ENCODE results near the gene AP4E1.
"Not testable (repeated sequence)": the region's sequence is repeated elsewhere in the genome, so short reads cannot be mapped to it uniquely, and the experiment has no call there.

Gene AP4E1

GRCh38 chr15:51037474-51037873, 129.0 kb downstream of the AP4E1 start:
- not testable (repeated sequence) for H3K27me3 Mint-ChIP-seq (ENCODE audit: low read depth); H3K9me3 Mint-ChIP-seq; H3K27ac Mint-ChIP-seq; H3K4me1 Mint-ChIP-seq (ENCODE audit: low read depth); H3K4me3 Mint-ChIP-seq; DNase-seq (ENCODE audit: low spot score); H3K36me3 Mint-ChIP-seq (ENCODE audit: low read depth)

GRCh38 chr15:51038162-51038973, 129.9 kb downstream of the AP4E1 start:
- H3K27ac Mint-ChIP-seq, result no peak overlapping the region
- H3K36me3 Mint-ChIP-seq (ENCODE audit: low read depth), result no peaks in the 10 kb centered on the region
- no peaks in the 10 kb centered on the region for H3K9me3 Mint-ChIP-seq
- no peak for DNase-seq (ENCODE audit: low spot score)
- H3K4me1 Mint-ChIP-seq (ENCODE audit: low read depth), result no peaks in the 10 kb centered on the region
- H3K4me3 Mint-ChIP-seq, result no peak overlapping the region
- peaks cover 8% of the 10 kb centered on the region for H3K27me3 Mint-ChIP-seq (ENCODE audit: low read depth)

- no peak overlapping the region for H3K4me3 Mint-ChIP-seq
- H3K36me3 Mint-ChIP-seq (ENCODE audit: low read depth), result no peaks in the 10 kb centered on the region
- peaks cover 8% of the 10 kb centered on the region for H3K27me3 Mint-ChIP-seq (ENCODE audit: low read depth)
- H3K9me3 Mint-ChIP-seq, result no peaks in the 10 kb centered on the region
- H3K27ac Mint-ChIP-seq, result no peak overlapping the region
- no peaks in the 10 kb centered on the region for H3K4me1 Mint-ChIP-seq (ENCODE audit: low read depth)
- DNase-seq (ENCODE audit: low spot score), result no peak
Observed at GRCh38 chr15:51038974-51039319, 130.5 kb downstream of the AP4E1 start.

GRCh38 chr15:51044037-51044727, 135.7 kb downstream of the AP4E1 start:
- H3K4me3 Mint-ChIP-seq, result no peak overlapping the region
- DNase-seq (ENCODE audit: low spot score), result no peak
- H3K9me3 Mint-ChIP-seq, result no peaks in the 10 kb centered on the region
- H3K36me3 Mint-ChIP-seq (ENCODE audit: low read depth), result no peaks in the 10 kb centered on the region
- H3K27me3 Mint-ChIP-seq (ENCODE audit: low read depth), result peaks cover 11% of the 10 kb centered on the region
- peaks cover 2% of the 10 kb centered on the region for H3K4me1 Mint-ChIP-seq (ENCODE audit: low read depth)
- H3K27ac Mint-ChIP-seq, result no peak overlapping the region

GRCh38 chr15:51046016-51046415, 137.5 kb downstream of the AP4E1 start:
- Mint-ChIP-seq H3K9me3 (no peaks in the 10 kb centered on the region), H3K36me3 (ENCODE audit: low read depth) (no peaks in the 10 kb centered on the region), H3K27ac (no peak overlapping the region), H3K4me3 (no peak overlapping the region), H3K4me1 (ENCODE audit: low read depth) (peaks cover 4% of the 10 kb centered on the region), H3K27me3 (ENCODE audit: low read depth) (peaks cover 7% of the 10 kb centered on the region)
- DNase-seq (ENCODE audit: low spot score), result no peak

- Mint-ChIP-seq H3K27ac (no peak overlapping the region), H3K9me3 (no peaks in the 10 kb centered on the region), H3K36me3 (ENCODE audit: low read depth) (no peaks in the 10 kb centered on the region), H3K4me3 (no peak overlapping the region), H3K4me1 (ENCODE audit: low read depth) (peaks cover 4% of the 10 kb centered on the region), H3K27me3 (ENCODE audit: low read depth) (peaks cover 6% of the 10 kb centered on the region)
- DNase-seq (ENCODE audit: low spot score), result no peak
Observed at GRCh38 chr15:51046799-51047449, 138.4 kb downstream of the AP4E1 start.

- no peak overlapping the region for H3K27ac Mint-ChIP-seq
- no peak for DNase-seq (ENCODE audit: low spot score)
- H3K4me1 Mint-ChIP-seq (ENCODE audit: low read depth), result peaks cover 4% of the 10 kb centered on the region
- no peaks in the 10 kb centered on the region for H3K9me3 Mint-ChIP-seq
- H3K4me3 Mint-ChIP-seq, result no peak overlapping the region
- H3K27me3 Mint-ChIP-seq (ENCODE audit: low read depth), result peaks cover 6% of the 10 kb centered on the region
- no peaks in the 10 kb centered on the region for H3K36me3 Mint-ChIP-seq (ENCODE audit: low read depth)
Observed at GRCh38 chr15:51048308-51048707, 139.8 kb downstream of the AP4E1 start.

- no peak overlapping the region for H3K27ac Mint-ChIP-seq
- peaks cover 4% of the 10 kb centered on the region for H3K4me1 Mint-ChIP-seq (ENCODE audit: low read depth)
- H3K36me3 Mint-ChIP-seq (ENCODE audit: low read depth), result no peaks in the 10 kb centered on the region
Observed at GRCh38 chr15:51049081-51049480, 140.6 kb downstream of the AP4E1 start.

GRCh38 chr15:51051776-51052175, 143.3 kb downstream of the AP4E1 start:
- DNase-seq (ENCODE audit: low spot score), result no peak
- Mint-ChIP-seq H3K36me3 (ENCODE audit: low read depth) (no peaks in the 10 kb centered on the region), H3K4me1 (ENCODE audit: low read depth) (peaks cover 4% of the 10 kb centered on the region), H3K27me3 (ENCODE audit: low read depth) (peaks cover 14% of the 10 kb centered on the region), H3K4me3 (no peak overlapping the region), H3K9me3 (no peaks in the 10 kb centered on the region), H3K27ac (no peak overlapping the region)

More at GRCh38 chr15:51049081-51049480, 140.6 kb downstream of the AP4E1 start:
- Mint-ChIP-seq H3K4me3 (no peak overlapping the region), H3K27me3 (ENCODE audit: low read depth) (peaks cover 6% of the 10 kb centered on the region), H3K9me3 (no peaks in the 10 kb centered on the region)
- DNase-seq (ENCODE audit: low spot score), result no peak

GRCh38 chr15:51053571-51053970, 145.1 kb downstream of the AP4E1 start:
- Mint-ChIP-seq H3K27ac (no peak overlapping the region), H3K9me3 (no peaks in the 10 kb centered on the region), H3K4me1 (ENCODE audit: low read depth) (peaks cover 4% of the 10 kb centered on the region), H3K4me3 (no peak overlapping the region), H3K27me3 (ENCODE audit: low read depth) (peaks cover 14% of the 10 kb centered on the region), H3K36me3 (ENCODE audit: low read depth) (no peaks in the 10 kb centered on the region)
- no peak for DNase-seq (ENCODE audit: low spot score)

- no peaks in the 10 kb centered on the region for H3K9me3 Mint-ChIP-seq
- no peak overlapping the region for H3K4me3 Mint-ChIP-seq
- no peak for DNase-seq (ENCODE audit: low spot score)
- no peaks in the 10 kb centered on the region for H3K36me3 Mint-ChIP-seq (ENCODE audit: low read depth)
- peaks cover 2% of the 10 kb centered on the region for H3K4me1 Mint-ChIP-seq (ENCODE audit: low read depth)
- H3K27ac Mint-ChIP-seq, result no peak overlapping the region
- peaks cover 19% of the 10 kb centered on the region for H3K27me3 Mint-ChIP-seq (ENCODE audit: low read depth)
Observed at GRCh38 chr15:51054535-51054934, 146.1 kb downstream of the AP4E1 start.

Measured in T-helper 2 cell treated with Interferon-gamma antibody and Interleukin-4, amounts not matched to agents 5 μg/mL and 100 μg/mL, for 36 hours (primary cell).